K562 (cell line): ENCODE measurements around the gene NTRK1. TPM values are rescaled to one million over a fixed set of nuclear protein-coding genes. Genes with fewer than 3 reads are reported as not detected.

Source experiments
- BRD9 ChIP-seq: fragments of 450-650 bp; IDR thresholded peaks from 2 replicates; pipeline ENCODE4 v1.6.1; 2018; ENCODE audit warnings: low read depth; ENCODE audit not compliant: partially characterized antibody
- CBFB ChIP-seq: sonication (generic); formaldehyde crosslinking; IDR thresholded peaks from 2 replicates; pipeline ENCODE4 v1.4.0; 2020; ENCODE audit warnings: mild to moderate bottlenecking, missing genetic modification reagents
- CREB1 ChIP-seq, 2 experiments: sonication (generic) in 1 of 2; formaldehyde crosslinking in 1 of 2; IDR thresholded peaks; 2 replicates each; pipeline versions ENCODE4 v1.6.1 to v1.8.0; 2012 to 2022; ENCODE audit warnings: inconsistent platforms in 1 of 2, mild to moderate bottlenecking in 1 of 2, missing genetic modification reagents in 1 of 2, moderate library complexity in 1 of 2
- CREB3 ChIP-seq: fragments of 450-650 bp; conservative IDR thresholded peaks from 2 replicates; pipeline ENCODE4 v1.6.1; 2016; ENCODE audit warnings: missing genetic modification characterization, low read depth, mild to moderate bottlenecking, missing compliant biosample characterization, moderate library complexity
- FOXK2 ChIP-seq, 2 experiments: fragments of 450-650 bp; IDR thresholded peaks in 1 of 2; conservative IDR thresholded peaks in 1 of 2; 2 replicates each; pipeline ENCODE4 v1.6.1; 2016; ENCODE audit warnings: low read depth in 2 of 2, mild to moderate bottlenecking in 1 of 2
- SRF ChIP-seq, 2 experiments: fragments of 250-450, 450-650 bp in 1 of 2; sonication (Bioruptor Pico) in 1 of 2; sonication (generic) in 1 of 2; formaldehyde crosslinking; IDR thresholded peaks; 2 replicates each; pipeline versions ENCODE4 v1.5.0 to v1.5.1; 2020 to 2022; ENCODE audit warnings: mild to moderate bottlenecking in 1 of 2, missing genetic modification reagents in 1 of 2
- ZMIZ1 ChIP-seq, 2 experiments: fragments of 150-350 bp in 1 of 2; IDR thresholded peaks; 2 replicates each; pipeline ENCODE4 v1.6.1; 2012 to 2016; ENCODE audit warnings: low read depth in 2 of 2, low read length in 2 of 2, mild to moderate bottlenecking in 1 of 2, moderate library complexity in 1 of 2
- ZNF124 ChIP-seq: sonication (generic); formaldehyde crosslinking; IDR thresholded peaks from 2 replicates; pipeline ENCODE4 v1.8.1; 2022; ENCODE audit warnings: missing genetic modification reagents
- ZNF507 ChIP-seq: conservative IDR thresholded peaks from 2 replicates; pipeline ENCODE4 v1.6.1; 2017; ENCODE audit warnings: missing genetic modification characterization, missing compliant biosample characterization
- polyA plus RNA-seq, 8 experiments: library from polyadenylated mRNA; depleted of rRNA in 4 of 8; stranded (reverse) in 5 of 8; unstranded in 3 of 8; fragments of >200 nt; fragmentation: Nextera tagmentation in 2 of 8; fragmentation: Illumina TruSeq in 1 of 8; extraction: Ambion mirVana in 2 of 8; extraction: Trizol in 1 of 8; gene quantifications; 2 replicates each; pipeline versions ENCODE4 v1.2.1 to v1.2.3, GENCODE V29; 2011 to 2014; ENCODE audit warnings: inconsistent platforms in 1 of 8, missing spikeins in 1 of 8
- total RNA-seq, 7 experiments: library from RNA; depleted of rRNA in 6 of 7; stranded (reverse); fragments of >200 nt in 6 of 7; fragmentation: Illumina TruSeq in 2 of 7; extraction: Trizol in 2 of 7; gene quantifications; 2 replicates each; pipeline versions ENCODE4 v1.2.1 to v1.2.3, GENCODE V29; 2011 to 2021; ENCODE audit warnings: low replicate concordance in 1 of 7
- TF ChIP-seq, protein P1 (sequence below), 3 experiments: IDR thresholded peaks in 2 of 3; conservative IDR thresholded peaks in 1 of 3; 2 replicates each; pipeline ENCODE4 v1.5.1; 2011 to 2012; ENCODE audit warnings: low read length in 3 of 3, mild to moderate bottlenecking in 3 of 3, control low read depth in 2 of 3, improper control_type of control experiment in 1 of 3, inconsistent platforms in 1 of 3, low read depth in 1 of 3, mixed read lengths in 1 of 3, moderate library complexity in 1 of 3; ENCODE audit not compliant: insufficient read depth in 2 of 3
- TF ChIP-seq, protein P2 (sequence below): IDR thresholded peaks from 2 replicates; pipeline ENCODE4 v1.6.1; 2014; ENCODE audit warnings: antibody characterized with exemption
- TF ChIP-seq, protein P3 (sequence below): sonication (generic); formaldehyde crosslinking; IDR thresholded peaks from 2 replicates; pipeline ENCODE4 v1.8.1; 2023; ENCODE audit warnings: mild to moderate bottlenecking, missing genetic modification reagents, moderate library complexity
- TF ChIP-seq, protein P4 (sequence below): fragments of 450-650 bp; IDR thresholded peaks from 2 replicates; pipeline ENCODE4 v1.7.0; 2016; ENCODE audit warnings: borderline replicate concordance

Gene NTRK1
- total and polyA plus RNA-seq, 9 of the 15 experiments (the other 6 are each of a cell fraction or from before 2014, with no cell fraction given) = 0.46 to 30.0 (median 7.9) TPM

GRCh38 chr1:156892190-156893047, 31.8 kb downstream of the NTRK1 start (continued):
- TF ChIP-seq SRF (CRISPR knock-in tag; IDR thresholded peaks at IDR 0.05) (no peak; a peak in 1 of 4 replicates), ZNF124 (CRISPR knock-in tag) (no peak), CREB1 (IDR thresholded peaks at IDR 0.05) (0 out of 2 replicates have a peak, but pooled peaks have one; percentile 34), CREB1 (CRISPR knock-in tag; IDR thresholded peaks at IDR 0.05) (peak; percentile 60), FOXK2 (conservative IDR thresholded peaks at IDR 0.05 in 1 of 2, IDR thresholded peaks at IDR 0.05 in 1 of 2; ENCODE audit: low read depth in 2 of 2) (no peak), BRD9 (no peak), ZNF507 (tag) (no peak), CREB3 (tag) (no peak), ZMIZ1 (IDR thresholded peaks at IDR 0.05; ENCODE audit: low read depth in 2 of 2, low read length in 2 of 2) (0 out of 4 replicates have a peak, but pooled peaks of 1 of the 2 experiments have one; percentile 49), CBFB (CRISPR knock-in tag) (no peak)
- TF ChIP-seq, protein P1, sequence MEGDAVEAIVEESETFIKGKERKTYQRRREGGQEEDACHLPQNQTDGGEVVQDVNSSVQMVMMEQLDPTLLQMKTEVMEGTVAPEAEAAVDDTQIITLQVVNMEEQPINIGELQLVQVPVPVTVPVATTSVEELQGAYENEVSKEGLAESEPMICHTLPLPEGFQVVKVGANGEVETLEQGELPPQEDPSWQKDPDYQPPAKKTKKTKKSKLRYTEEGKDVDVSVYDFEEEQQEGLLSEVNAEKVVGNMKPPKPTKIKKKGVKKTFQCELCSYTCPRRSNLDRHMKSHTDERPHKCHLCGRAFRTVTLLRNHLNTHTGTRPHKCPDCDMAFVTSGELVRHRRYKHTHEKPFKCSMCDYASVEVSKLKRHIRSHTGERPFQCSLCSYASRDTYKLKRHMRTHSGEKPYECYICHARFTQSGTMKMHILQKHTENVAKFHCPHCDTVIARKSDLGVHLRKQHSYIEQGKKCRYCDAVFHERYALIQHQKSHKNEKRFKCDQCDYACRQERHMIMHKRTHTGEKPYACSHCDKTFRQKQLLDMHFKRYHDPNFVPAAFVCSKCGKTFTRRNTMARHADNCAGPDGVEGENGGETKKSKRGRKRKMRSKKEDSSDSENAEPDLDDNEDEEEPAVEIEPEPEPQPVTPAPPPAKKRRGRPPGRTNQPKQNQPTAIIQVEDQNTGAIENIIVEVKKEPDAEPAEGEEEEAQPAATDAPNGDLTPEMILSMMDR (IDR thresholded peaks at IDR 0.05 in 2 of 3, conservative IDR thresholded peaks at IDR 0.05 in 1 of 3; ENCODE audit: insufficient read depth in 2 of 3, low read depth in 1 of 3, low read length in 3 of 3) = peak; percentile 91 to 94 (median 93)
- TF ChIP-seq, protein P2, sequence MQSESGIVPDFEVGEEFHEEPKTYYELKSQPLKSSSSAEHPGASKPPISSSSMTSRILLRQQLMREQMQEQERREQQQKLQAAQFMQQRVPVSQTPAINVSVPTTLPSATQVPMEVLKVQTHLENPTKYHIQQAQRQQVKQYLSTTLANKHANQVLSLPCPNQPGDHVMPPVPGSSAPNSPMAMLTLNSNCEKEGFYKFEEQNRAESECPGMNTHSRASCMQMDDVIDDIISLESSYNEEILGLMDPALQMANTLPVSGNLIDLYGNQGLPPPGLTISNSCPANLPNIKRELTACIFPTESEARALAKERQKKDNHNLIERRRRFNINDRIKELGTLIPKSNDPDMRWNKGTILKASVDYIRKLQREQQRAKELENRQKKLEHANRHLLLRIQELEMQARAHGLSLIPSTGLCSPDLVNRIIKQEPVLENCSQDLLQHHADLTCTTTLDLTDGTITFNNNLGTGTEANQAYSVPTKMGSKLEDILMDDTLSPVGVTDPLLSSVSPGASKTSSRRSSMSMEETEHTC = no peak
- TF ChIP-seq, protein P3, sequence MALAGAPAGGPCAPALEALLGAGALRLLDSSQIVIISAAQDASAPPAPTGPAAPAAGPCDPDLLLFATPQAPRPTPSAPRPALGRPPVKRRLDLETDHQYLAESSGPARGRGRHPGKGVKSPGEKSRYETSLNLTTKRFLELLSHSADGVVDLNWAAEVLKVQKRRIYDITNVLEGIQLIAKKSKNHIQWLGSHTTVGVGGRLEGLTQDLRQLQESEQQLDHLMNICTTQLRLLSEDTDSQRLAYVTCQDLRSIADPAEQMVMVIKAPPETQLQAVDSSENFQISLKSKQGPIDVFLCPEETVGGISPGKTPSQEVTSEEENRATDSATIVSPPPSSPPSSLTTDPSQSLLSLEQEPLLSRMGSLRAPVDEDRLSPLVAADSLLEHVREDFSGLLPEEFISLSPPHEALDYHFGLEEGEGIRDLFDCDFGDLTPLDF = no peak
- TF ChIP-seq, protein P4, sequence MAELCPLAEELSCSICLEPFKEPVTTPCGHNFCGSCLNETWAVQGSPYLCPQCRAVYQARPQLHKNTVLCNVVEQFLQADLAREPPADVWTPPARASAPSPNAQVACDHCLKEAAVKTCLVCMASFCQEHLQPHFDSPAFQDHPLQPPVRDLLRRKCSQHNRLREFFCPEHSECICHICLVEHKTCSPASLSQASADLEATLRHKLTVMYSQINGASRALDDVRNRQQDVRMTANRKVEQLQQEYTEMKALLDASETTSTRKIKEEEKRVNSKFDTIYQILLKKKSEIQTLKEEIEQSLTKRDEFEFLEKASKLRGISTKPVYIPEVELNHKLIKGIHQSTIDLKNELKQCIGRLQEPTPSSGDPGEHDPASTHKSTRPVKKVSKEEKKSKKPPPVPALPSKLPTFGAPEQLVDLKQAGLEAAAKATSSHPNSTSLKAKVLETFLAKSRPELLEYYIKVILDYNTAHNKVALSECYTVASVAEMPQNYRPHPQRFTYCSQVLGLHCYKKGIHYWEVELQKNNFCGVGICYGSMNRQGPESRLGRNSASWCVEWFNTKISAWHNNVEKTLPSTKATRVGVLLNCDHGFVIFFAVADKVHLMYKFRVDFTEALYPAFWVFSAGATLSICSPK = no peak
